ENCODE data around the gene CYB561D2. TPM values are rescaled to one million over a fixed set of nuclear protein-coding genes. Genes with fewer than 3 reads are reported as not detected.

CYB561D2 gene
- total RNA-seq, 1 experiment from 2014 or later: 19.3 TPM

DNA sequence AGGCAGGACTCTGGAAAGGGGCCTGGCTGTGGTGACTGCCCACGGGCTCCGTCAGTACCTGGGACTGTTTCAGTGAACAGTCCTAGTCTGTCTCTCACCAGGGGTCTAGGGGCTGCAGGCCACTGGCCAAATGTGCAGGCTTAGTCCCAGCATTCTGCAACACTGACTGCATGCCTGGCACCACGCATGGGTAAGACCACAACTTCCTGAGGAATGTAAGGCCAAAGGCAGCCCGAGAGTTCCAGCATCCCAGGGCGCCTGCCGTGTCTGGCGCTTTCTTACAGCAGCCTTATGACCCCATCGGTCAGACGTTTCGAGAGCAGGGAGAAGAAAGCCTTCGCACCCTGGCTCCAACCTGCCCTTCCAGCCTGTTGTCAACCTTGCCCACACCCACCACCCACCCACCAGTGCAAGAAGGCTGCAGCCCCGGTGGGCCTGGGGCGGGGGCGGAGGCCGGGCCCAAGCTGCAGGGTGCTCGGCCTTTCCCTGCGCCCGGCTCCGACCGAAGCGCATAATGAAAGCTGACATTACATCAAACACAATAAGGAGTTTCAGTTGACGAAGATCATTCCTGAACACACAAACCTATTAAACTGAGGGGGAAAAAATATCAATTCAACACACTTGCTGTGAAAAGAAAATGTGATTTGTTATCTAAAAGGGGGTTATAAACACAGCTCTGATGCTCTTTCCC lies 38.2 kb downstream of the CYB561D2 start:
- H3K36me3 ChIP-seq (ENCODE audit: low read depth): no peaks in the 10 kb centered on the region
- H3F3A ChIP-seq (ENCODE audit: insufficient read depth, low read depth): no peaks in the 10 kb centered on the region
- H3K27ac ChIP-seq: no peak overlapping the region
- H4K20me1 ChIP-seq (ENCODE audit: insufficient read depth): no peaks in the 10 kb centered on the region
- ChIA-PET CTCF (no interaction called here), POLR2A (ENCODE audit: unreplicated experiment) (no interaction called here)
- no peaks in the 10 kb centered on the region for H3K79me2 ChIP-seq (ENCODE audit: low read depth)
- no peak overlapping the region for H2AFZ ChIP-seq
- no TSS peak for BruUV-seq (replicated peaks)
- no peaks in the 10 kb centered on the region for H3K9me2 ChIP-seq (ENCODE audit: insufficient read depth)
- intact Hi-C loops (cut with micrococcal nuclease; ENCODE audit: unreplicated experiment): no loop called here
- peaks cover 8% of the 10 kb centered on the region; the same call in 1 of the 2 replicates for H3K4me1 ChIP-seq (replicated peaks; ENCODE audit: insufficient read depth)
- DNase-seq: no peak
- no peaks in the 10 kb centered on the region for H3K27me3 ChIP-seq (ENCODE audit: insufficient read depth, low read depth)
- H3K4me2 ChIP-seq: no peak overlapping the region
- H3K4me3 ChIP-seq: no peak overlapping the region
- H3K9me3 ChIP-seq (ENCODE audit: insufficient read depth, low read depth): no peaks in the 10 kb centered on the region
- no peak for TF ChIP-seq EZH2 (IDR thresholded peaks at IDR 0.05; ENCODE audit: low read depth)
- TF ChIP-seq, protein P1, sequence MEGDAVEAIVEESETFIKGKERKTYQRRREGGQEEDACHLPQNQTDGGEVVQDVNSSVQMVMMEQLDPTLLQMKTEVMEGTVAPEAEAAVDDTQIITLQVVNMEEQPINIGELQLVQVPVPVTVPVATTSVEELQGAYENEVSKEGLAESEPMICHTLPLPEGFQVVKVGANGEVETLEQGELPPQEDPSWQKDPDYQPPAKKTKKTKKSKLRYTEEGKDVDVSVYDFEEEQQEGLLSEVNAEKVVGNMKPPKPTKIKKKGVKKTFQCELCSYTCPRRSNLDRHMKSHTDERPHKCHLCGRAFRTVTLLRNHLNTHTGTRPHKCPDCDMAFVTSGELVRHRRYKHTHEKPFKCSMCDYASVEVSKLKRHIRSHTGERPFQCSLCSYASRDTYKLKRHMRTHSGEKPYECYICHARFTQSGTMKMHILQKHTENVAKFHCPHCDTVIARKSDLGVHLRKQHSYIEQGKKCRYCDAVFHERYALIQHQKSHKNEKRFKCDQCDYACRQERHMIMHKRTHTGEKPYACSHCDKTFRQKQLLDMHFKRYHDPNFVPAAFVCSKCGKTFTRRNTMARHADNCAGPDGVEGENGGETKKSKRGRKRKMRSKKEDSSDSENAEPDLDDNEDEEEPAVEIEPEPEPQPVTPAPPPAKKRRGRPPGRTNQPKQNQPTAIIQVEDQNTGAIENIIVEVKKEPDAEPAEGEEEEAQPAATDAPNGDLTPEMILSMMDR (conservative IDR thresholded peaks at IDR 0.05): no peak; the same call in 1 of the 2 replicates

DNA sequence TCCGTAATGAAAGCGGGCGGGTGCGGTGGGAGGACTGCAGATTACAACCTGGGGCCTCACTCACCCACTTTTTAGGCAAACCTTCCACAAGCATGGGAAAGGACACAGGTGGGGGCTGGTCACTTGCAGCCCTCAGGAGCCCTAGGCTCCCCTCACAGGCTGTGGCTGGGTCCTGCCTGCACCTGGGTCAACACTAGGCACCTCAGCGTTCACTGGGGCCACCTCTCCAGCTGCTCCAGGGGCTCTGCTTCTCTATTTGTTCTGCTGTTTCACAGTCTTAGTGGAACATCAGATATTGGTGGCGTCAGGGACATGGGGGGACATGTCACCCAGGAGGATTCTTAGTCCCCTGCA lies 38.7 kb downstream of the CYB561D2 start:
- ChIA-PET CTCF (no interaction called here), POLR2A (ENCODE audit: unreplicated experiment) (no interaction called here)
- BruUV-seq (replicated peaks): no TSS peak
- H3K4me3 ChIP-seq: no peak overlapping the region
- no peak overlapping the region for H3K4me2 ChIP-seq
- intact Hi-C loops (cut with micrococcal nuclease; ENCODE audit: unreplicated experiment): no loop called here
- H3K79me2 ChIP-seq (ENCODE audit: low read depth): no peaks in the 10 kb centered on the region
- TF ChIP-seq, protein P1 (conservative IDR thresholded peaks at IDR 0.05): no peak
- no peak for TF ChIP-seq EZH2 (IDR thresholded peaks at IDR 0.05; ENCODE audit: low read depth)
- H3K9me3 ChIP-seq (ENCODE audit: insufficient read depth, low read depth): no peaks in the 10 kb centered on the region
- H3F3A ChIP-seq (ENCODE audit: insufficient read depth, low read depth): no peaks in the 10 kb centered on the region
- no peak overlapping the region for H3K27ac ChIP-seq
- no peaks in the 10 kb centered on the region for H3K27me3 ChIP-seq (ENCODE audit: insufficient read depth, low read depth)
- H3K4me1 ChIP-seq (replicated peaks; ENCODE audit: insufficient read depth): peaks cover 8% of the 10 kb centered on the region; the same call in 1 of the 2 replicates
- no peaks in the 10 kb centered on the region for H4K20me1 ChIP-seq (ENCODE audit: insufficient read depth)
- no peaks in the 10 kb centered on the region for H3K9me2 ChIP-seq (ENCODE audit: insufficient read depth)
- H2AFZ ChIP-seq: no peak overlapping the region
- DNase-seq: no peak
- no peaks in the 10 kb centered on the region for H3K36me3 ChIP-seq (ENCODE audit: low read depth)

DNA sequence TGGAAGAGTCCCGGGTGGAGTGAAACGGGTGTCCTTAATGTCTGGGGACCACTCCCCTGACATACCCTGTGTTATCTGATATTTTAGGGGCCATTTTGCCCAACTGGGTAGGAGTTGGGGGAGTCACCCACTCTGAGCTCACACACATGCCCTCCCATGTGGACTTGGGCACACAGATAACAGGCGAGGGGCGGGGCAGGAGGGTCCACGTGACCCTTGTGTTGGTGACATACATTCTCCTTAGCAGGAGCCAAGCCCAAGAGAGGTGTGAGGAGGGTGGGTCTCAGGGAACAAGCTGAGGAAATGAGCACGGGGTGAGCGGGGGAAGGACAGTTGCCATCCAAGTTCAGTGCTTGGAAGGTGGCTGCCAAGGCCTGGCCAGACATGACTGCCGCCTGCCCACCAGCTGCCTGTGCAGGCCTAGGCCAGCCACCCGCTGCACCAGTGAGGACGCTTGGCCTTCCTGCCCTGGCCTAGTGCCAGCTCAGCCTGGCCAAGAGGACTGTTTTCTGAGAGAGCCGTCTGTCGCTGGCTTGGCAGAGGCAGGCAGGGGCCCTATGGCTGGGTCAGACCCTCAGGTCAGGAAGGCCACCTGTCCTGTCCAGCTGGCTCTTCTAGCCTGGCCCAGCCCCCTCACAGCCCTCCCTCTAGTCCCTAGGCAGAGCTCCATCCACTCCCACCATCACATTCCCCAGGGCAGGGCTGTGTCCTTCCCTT lies 40.0 kb downstream of the CYB561D2 start:
- Histone ChIP-seq H3K4me3 (no peak overlapping the region), H3K9me2 (ENCODE audit: insufficient read depth) (no peaks in the 10 kb centered on the region), H2AFZ (no peak overlapping the region), H3K79me2 (ENCODE audit: low read depth) (no peaks in the 10 kb centered on the region), H3K27me3 (ENCODE audit: insufficient read depth, low read depth) (no peaks in the 10 kb centered on the region), H3K36me3 (ENCODE audit: low read depth) (no peaks in the 10 kb centered on the region), H3K4me2 (no peak overlapping the region), H3K27ac (no peak overlapping the region), H3K4me1 (replicated peaks; ENCODE audit: insufficient read depth) (peaks cover 8% of the 10 kb centered on the region), H3F3A (ENCODE audit: insufficient read depth, low read depth) (no peaks in the 10 kb centered on the region), H3K9me3 (ENCODE audit: insufficient read depth, low read depth) (no peaks in the 10 kb centered on the region), H4K20me1 (ENCODE audit: insufficient read depth) (no peaks in the 10 kb centered on the region)
- TF ChIP-seq, protein P1 (conservative IDR thresholded peaks at IDR 0.05): no peak
- no peak for TF ChIP-seq EZH2 (IDR thresholded peaks at IDR 0.05; ENCODE audit: low read depth)
- peak in 1 of 2 experiments; percentile 46 for DNase-seq
- no TSS peak for BruUV-seq (replicated peaks)
- intact Hi-C loops (cut with micrococcal nuclease; ENCODE audit: unreplicated experiment): no loop called here
- ChIA-PET CTCF (interaction anchor here (1.1 kb wide), 1 partner anchor 44 kb away, joined by 11 read pairs; no protein-coding TSS in a partner anchor), POLR2A (ENCODE audit: unreplicated experiment) (no interaction called here)

All from PC-9 (cell line).